OCI-LY7 (cell line): ENCODE results near the gene SNX22. TPM values are rescaled to one million over a fixed set of nuclear protein-coding genes. Genes with fewer than 3 reads are reported as not detected.

Experiments used
- BruUV-seq: library from RNA; stranded (reverse); fragments of 400-500 nt; replicated peaks from 2 replicates; lab custom pipeline; 2021; lab: Mats Ljungman, UMichigan
- CTCF ChIA-PET: fragments of 300-600 bp; sonication (Branson Sonifier 250); formaldehyde crosslinking; loops from one replicate; lab custom pipeline; 2022; ENCODE audit warnings: antibody characterized with exemption; ENCODE audit not compliant: unreplicated experiment; lab: Charles Lee
- POLR2A ChIA-PET: fragments of 300-600 bp; sonication (Branson Sonifier 250); formaldehyde crosslinking; loops from one replicate; lab custom pipeline; 2022; ENCODE audit warnings: antibody characterized with exemption; lab: Charles Lee
- DNase-seq: peaks from one replicate; pipeline ENCODE4 v3.0.0-alpha.2; 2015; ENCODE audit warnings: low spot score
- H2AFZ ChIP-seq: fragments of 200-600 bp; sonication (generic), shearing (Covaris generic); 2 replicates; pipeline ENCODE4 v1.6.1; 2014; ENCODE audit warnings: mild to moderate bottlenecking, antibody characterized with exemption, low read length, moderate library complexity
- H3K27ac ChIP-seq: fragments of 200-600 bp; sonication (generic); 2 replicates; pipeline ENCODE4 v1.5.1; 2014; ENCODE audit warnings: mixed run types, low read depth, mild to moderate bottlenecking, moderate library complexity, low read length, inconsistent platforms; ENCODE audit not compliant: poor library complexity, severe bottlenecking
- H3K36me3 ChIP-seq: fragments of 200-600 bp; sonication (generic); 2 replicates; pipeline ENCODE4 v1.6.1; 2014; ENCODE audit warnings: mild to moderate bottlenecking, antibody characterized with exemption, low read length, moderate library complexity, mixed read lengths; ENCODE audit not compliant: insufficient read depth
- H3K4me1 ChIP-seq: fragments of 200-600 bp; sonication (generic); 2 replicates; pipeline ENCODE4 v1.5.1; 2014; ENCODE audit warnings: mild to moderate bottlenecking, low read length; ENCODE audit not compliant: insufficient read depth, poor library complexity, severe bottlenecking
- H3K4me2 ChIP-seq: fragments of 200-600 bp; sonication (generic); 2 replicates; pipeline ENCODE4 v1.6.1; 2014; ENCODE audit warnings: mild to moderate bottlenecking, low read length
- H3K4me3 ChIP-seq: fragments of 200-600 bp; sonication (generic); 2 replicates; pipeline ENCODE4 v1.5.1; 2014; ENCODE audit warnings: mild to moderate bottlenecking, low read depth, low read length; ENCODE audit not compliant: poor library complexity, severe bottlenecking
- H3K79me2 ChIP-seq: fragments of 200-600 bp; sonication (generic); 2 replicates; pipeline ENCODE4 v1.6.1; 2016; ENCODE audit warnings: low read depth, mild to moderate bottlenecking, low read length, moderate library complexity, mixed read lengths; ENCODE audit not compliant: insufficient read depth
- H3K9me2 ChIP-seq: fragments of 200-600 bp; sonication (generic); 2 replicates; pipeline ENCODE4 v1.6.1; 2016; ENCODE audit warnings: mild to moderate bottlenecking, low read length, mixed read lengths; ENCODE audit not compliant: insufficient read depth
- H3K9me3 ChIP-seq: fragments of 200-600 bp; sonication (generic); 2 replicates; pipeline ENCODE4 v1.6.1; 2014; ENCODE audit warnings: mild to moderate bottlenecking, mixed run types, low read length, mixed read lengths
- H4K20me1 ChIP-seq: fragments of 200-600 bp; sonication (generic); 2 replicates; pipeline ENCODE4 v1.6.1; 2014; ENCODE audit warnings: mild to moderate bottlenecking, antibody characterized with exemption, low read length, moderate library complexity, mixed read lengths; ENCODE audit not compliant: insufficient read depth
- CTCF ChIP-seq: fragments of 200-600 bp; sonication (generic); conservative IDR thresholded peaks from 2 replicates; pipeline ENCODE4 v1.5.1; 2014; ENCODE audit warnings: mild to moderate bottlenecking, antibody characterized with exemption, low read length, moderate library complexity, mixed read lengths
- EZH2phosphoT487 ChIP-seq: fragments of 200-600 bp; sonication (generic); IDR thresholded peaks from 2 replicates; pipeline ENCODE4 v1.6.1; 2018; ENCODE audit warnings: low read depth, borderline replicate concordance, mild to moderate bottlenecking, mixed run types, antibody characterized with exemption, low read length, moderate library complexity, mixed read lengths
- intact Hi-C: fragments of 100-400 bp; cut with micrococcal nuclease; formaldehyde crosslinking; loops from one replicate; pipeline ENCODE4 v1.10.0; 2022; ENCODE audit not compliant: unreplicated experiment
- total RNA-seq, 2 experiments: library from RNA; depleted of rRNA in 1 of 2; stranded (reverse); fragments of >200 nt in 1 of 2; shearing (Covaris generic) in 1 of 2; gene quantifications; 2 replicates each; pipeline ENCODE4 v1.2.3, GENCODE V29; 2014 to 2022

Gene SNX22
- total RNA-seq, 2 experiments from 2014 or later, result 65.7 to 68.8 TPM

GRCh38 chr15:64132217-64132616 lies 19.3 kb upstream of the SNX22 start:
- POLR2A ChIA-PET, result interaction anchor here (0.7 to 1.1 kb wide), 2 partner anchors 9 to 28 kb away, joined by 3 to 4 read pairs; no protein-coding TSS in a partner anchor
- no peak for DNase-seq

GRCh38 chr15:64133623-64134344 lies 17.7 kb upstream of the SNX22 start:
- H3K4me2 ChIP-seq, result no peak overlapping the region
- ChIA-PET POLR2A (interaction anchor here (0.6 to 1.2 kb wide), 2 partner anchors 12 to 16 kb away, joined by 3 read pairs; no protein-coding TSS in a partner anchor), CTCF (interaction anchor here (1.1 kb wide), 1 partner anchor 11 kb away, joined by 3 read pairs; no protein-coding TSS in a partner anchor)
- TF ChIP-seq CTCF, result no peak
- no peaks in the 10 kb centered on the region for H4K20me1 ChIP-seq
- no peak overlapping the region for H3K27ac ChIP-seq
- H3K4me3 ChIP-seq, result no peak overlapping the region
- H3K79me2 ChIP-seq, result no peaks in the 10 kb centered on the region
- H3K9me2 ChIP-seq, result no peaks in the 10 kb centered on the region
- no TSS peak for BruUV-seq
- peaks cover 95% of the 10 kb centered on the region for H3K36me3 ChIP-seq
- no peaks in the 10 kb centered on the region for H3K9me3 ChIP-seq
- no peak for DNase-seq
- no peak overlapping the region for H2AFZ ChIP-seq
- intact Hi-C loops, result no loop called here
- no peaks in the 10 kb centered on the region for H3K4me1 ChIP-seq

More at GRCh38 chr15:64132217-64132616, 19.3 kb upstream of the SNX22 start:
- Histone ChIP-seq H3K4me2 (no peak overlapping the region), H3K4me3 (no peak overlapping the region), H3K4me1 (no peaks in the 10 kb centered on the region), H3K27ac (no peak overlapping the region), H3K9me3 (no peaks in the 10 kb centered on the region), H3K9me2 (no peaks in the 10 kb centered on the region), H3K36me3 (peaks cover 95% of the 10 kb centered on the region), H4K20me1 (no peaks in the 10 kb centered on the region), H2AFZ (no peak overlapping the region), H3K79me2 (no peaks in the 10 kb centered on the region)
- TF ChIP-seq EZH2phosphoT487 (no peak), CTCF (no peak)
- intact Hi-C loops, result no loop called here
- CTCF ChIA-PET, result interaction anchor here (0.6 to 1.1 kb wide), 2 partner anchors 17 to 37 kb away, joined by 3 to 4 read pairs; no protein-coding TSS in a partner anchor
- BruUV-seq, result no TSS peak

- Histone ChIP-seq H3K36me3 (peaks cover 90% of the 10 kb centered on the region), H3K4me2 (no peak overlapping the region), H3K4me1 (no peaks in the 10 kb centered on the region), H3K27ac (no peak overlapping the region), H2AFZ (no peak overlapping the region), H4K20me1 (no peaks in the 10 kb centered on the region), H3K9me2 (no peaks in the 10 kb centered on the region), H3K79me2 (no peaks in the 10 kb centered on the region), H3K9me3 (no peaks in the 10 kb centered on the region), H3K4me3 (no peak overlapping the region)
- ChIA-PET POLR2A (interaction anchor here (0.6 to 1.2 kb wide), 2 partner anchors 12 to 15 kb away, joined by 3 read pairs; no protein-coding TSS in a partner anchor), CTCF (interaction anchor here (1.1 kb wide), 1 partner anchor 11 kb away, joined by 3 read pairs; no protein-coding TSS in a partner anchor)
- intact Hi-C loops, result no loop called here
- DNase-seq, result no peak
- TF ChIP-seq CTCF, result no peak
- no peak for TF ChIP-seq EZH2phosphoT487
- no TSS peak for BruUV-seq
Measured at GRCh38 chr15:64134345-64134829, 17.1 kb upstream of the SNX22 start.
